ENCODE measurements around the gene PARD3B.

Gene PARD3B

GRCh38 chr2:204566439-204566838 lies 21.2 kb downstream of the PARD3B start:
- TF ChIP-seq EZH2phosphoT487 (conservative IDR thresholded peaks at IDR 0.05; ENCODE audit: low read length) (no peak), CTCF (IDR thresholded peaks at IDR 0.05; ENCODE audit: insufficient read depth, low read length, poor library complexity, severe bottlenecking) (no peak)
- no peaks in the 10 kb centered on the region for H3K27me3 ChIP-seq (ENCODE audit: low read length)
- H3K9me3 ChIP-seq (ENCODE audit: insufficient read depth, low read length): no peaks in the 10 kb centered on the region
- no peak overlapping the region for H3K9ac ChIP-seq (ENCODE audit: low read length)
- H3K9me2 ChIP-seq (replicated peaks; ENCODE audit: insufficient read depth, low read length): no peaks in the 10 kb centered on the region
- H3K4me3 ChIP-seq (ENCODE audit: insufficient read depth, low read length, poor library complexity, severe bottlenecking): no peak overlapping the region
- H3F3A ChIP-seq (ENCODE audit: insufficient read depth): no peaks in the 10 kb centered on the region
- H2AFZ ChIP-seq (ENCODE audit: low read depth, low read length, severe bottlenecking): no peak overlapping the region
- no peak overlapping the region for H3K4me2 ChIP-seq (ENCODE audit: low read depth, low read length, poor library complexity, severe bottlenecking)
- no peaks in the 10 kb centered on the region for H3K36me3 ChIP-seq (ENCODE audit: low read length)
- H3K79me2 ChIP-seq (ENCODE audit: insufficient read depth, low read length): no peaks in the 10 kb centered on the region
- no peaks in the 10 kb centered on the region for H4K20me1 ChIP-seq (ENCODE audit: low read depth, low read length)
- no peak overlapping the region for H3K27ac ChIP-seq (ENCODE audit: low read depth, low read length)

- no peak overlapping the region for H3K27ac ChIP-seq (ENCODE audit: low read depth, low read length)
- no peaks in the 10 kb centered on the region for H4K20me1 ChIP-seq (ENCODE audit: low read depth, low read length)
- H3K79me2 ChIP-seq (ENCODE audit: insufficient read depth, low read length): no peaks in the 10 kb centered on the region
- H3F3A ChIP-seq (ENCODE audit: insufficient read depth): no peaks in the 10 kb centered on the region
- no peaks in the 10 kb centered on the region for H3K27me3 ChIP-seq (ENCODE audit: low read length)
- no peaks in the 10 kb centered on the region for H3K9me3 ChIP-seq (ENCODE audit: insufficient read depth, low read length)
- no peak overlapping the region for H3K4me3 ChIP-seq (ENCODE audit: insufficient read depth, low read length, poor library complexity, severe bottlenecking)
- TF ChIP-seq EZH2phosphoT487 (conservative IDR thresholded peaks at IDR 0.05; ENCODE audit: low read length) (no peak), CTCF (IDR thresholded peaks at IDR 0.05; ENCODE audit: insufficient read depth, low read length, poor library complexity, severe bottlenecking) (no peak)
- no peak overlapping the region for H3K9ac ChIP-seq (ENCODE audit: low read length)
- no peaks in the 10 kb centered on the region for H3K36me3 ChIP-seq (ENCODE audit: low read length)
- no peaks in the 10 kb centered on the region for H3K9me2 ChIP-seq (replicated peaks; ENCODE audit: insufficient read depth, low read length)
- no peak overlapping the region for H3K4me2 ChIP-seq (ENCODE audit: low read depth, low read length, poor library complexity, severe bottlenecking)
- no peak overlapping the region for H2AFZ ChIP-seq (ENCODE audit: low read depth, low read length, severe bottlenecking)
These were observed 25.1 kb downstream of the PARD3B start for GRCh38 chr2:204570421-204570820.

- no peak for TF ChIP-seq CTCF (IDR thresholded peaks at IDR 0.05; ENCODE audit: insufficient read depth, low read length, poor library complexity, severe bottlenecking)
- no peak for TF ChIP-seq EZH2phosphoT487 (conservative IDR thresholded peaks at IDR 0.05; ENCODE audit: low read length)
- Histone ChIP-seq H3K9me3 (ENCODE audit: insufficient read depth, low read length) (no peaks in the 10 kb centered on the region), H3F3A (ENCODE audit: insufficient read depth) (no peaks in the 10 kb centered on the region), H4K20me1 (ENCODE audit: low read depth, low read length) (no peaks in the 10 kb centered on the region), H3K4me2 (ENCODE audit: low read depth, low read length, poor library complexity, severe bottlenecking) (no peak overlapping the region), H3K9ac (ENCODE audit: low read length) (no peak overlapping the region), H3K79me2 (ENCODE audit: insufficient read depth, low read length) (no peaks in the 10 kb centered on the region), H3K36me3 (ENCODE audit: low read length) (no peaks in the 10 kb centered on the region), H3K4me3 (ENCODE audit: insufficient read depth, low read length, poor library complexity, severe bottlenecking) (no peak overlapping the region), H3K27ac (ENCODE audit: low read depth, low read length) (no peak overlapping the region), H3K9me2 (replicated peaks; ENCODE audit: insufficient read depth, low read length) (no peaks in the 10 kb centered on the region), H3K27me3 (ENCODE audit: low read length) (no peaks in the 10 kb centered on the region), H2AFZ (ENCODE audit: low read depth, low read length, severe bottlenecking) (no peak overlapping the region)
These were observed 25.8 kb downstream of the PARD3B start for GRCh38 chr2:204571041-204571440.

Data from SU-DHL-6 (cell line).